GM23338 (cell line): ENCODE measurements around the gene PIM2. TPM values are rescaled to one million over a fixed set of nuclear protein-coding genes. Genes with fewer than 3 reads are reported as not detected.

Experiments
- EZH2 ChIP-seq: fragments of 200-600 bp; sonication (generic); IDR thresholded peaks from one replicate; pipeline ENCODE4 v1.8.0; 2017; ENCODE audit warnings: antibody characterized with exemption, mild to moderate bottlenecking, low read depth; ENCODE audit not compliant: unreplicated experiment
- REST ChIP-seq: IDR thresholded peaks from one replicate; pipeline ENCODE4 v1.6.1; 2018; ENCODE audit warnings: antibody characterized with exemption; ENCODE audit not compliant: unreplicated experiment
- STAT1 ChIP-seq: IDR thresholded peaks from one replicate; pipeline ENCODE4 v1.6.1; 2016; ENCODE audit warnings: antibody characterized with exemption; ENCODE audit not compliant: unreplicated experiment
- ZNF462 ChIP-seq: fragments of 250-450 bp; sonication (Bioruptor Pico); IDR thresholded peaks from 2 replicates; pipeline ENCODE4 v1.5.0; 2020; ENCODE audit warnings: mild to moderate bottlenecking, moderate library complexity
- polyA plus RNA-seq: library from polyadenylated mRNA; unstranded; fragments of >200 nt; fragmentation: Nextera tagmentation; extraction: Ambion mirVana; gene quantifications from 2 replicates; pipeline ENCODE4 v1.2.1, GENCODE V29; 2016
- total RNA-seq: library from RNA; depleted of rRNA; stranded (reverse); fragments of >200 nt; shearing (Covaris generic); gene quantifications from 2 replicates; pipeline ENCODE4 v1.2.3, GENCODE V29; 2014

The PIM2 gene
- total and polyA plus RNA-seq, 2 experiments from 2014 or later: 237 to 359 TPM

- TF ChIP-seq ZNF462 (CRISPR knock-in tag) (no peak), STAT1 (no peak), EZH2 (no peak), REST (no peak)
Measured at GRCh38 chrX:48892896-48893295, 25.9 kb downstream of the PIM2 start (continued).
